Thymus (tissue), 11 donors: ENCODE measurements around the gene AKR1C8. TPM values are rescaled to one million over a fixed set of nuclear protein-coding genes. Genes with fewer than 3 reads are reported as not detected.
A peak's percentile ranks its signal among the peaks of the same experiment; 100 is the strongest.
"Not testable (repeated sequence)": the region's sequence is repeated elsewhere in the genome, so short reads cannot be mapped to it uniquely, and the experiment has no call there.

Experiments
- DNase-seq, 9 donors: peaks; one replicate each; pipeline ENCODE4 v3.0.0-alpha.2; 2013; ENCODE audit warnings: low spot score in 9 of 9, low read depth in 6 of 9, missing footprints in 1 of 9
- H3K27ac ChIP-seq, 2 donors: one replicate each; pipeline ENCODE4 v1.5.1; 2013; ENCODE audit warnings: control low read depth in 1 of 2, low read depth in 1 of 2, low read length in 1 of 2, mild to moderate bottlenecking in 1 of 2, moderate library complexity in 1 of 2
- H3K27me3 ChIP-seq, 2 donors: one replicate each; pipeline ENCODE4 v1.5.1; 2013; ENCODE audit warnings: low read length in 1 of 2; ENCODE audit not compliant: control insufficient read depth in 2 of 2, insufficient read depth in 1 of 2
- H3K36me3 ChIP-seq, 2 donors: one replicate each; pipeline ENCODE4 v1.5.1; 2013; ENCODE audit warnings: low read length in 1 of 2, mild to moderate bottlenecking in 1 of 2, moderate library complexity in 1 of 2; ENCODE audit not compliant: control insufficient read depth in 2 of 2, insufficient read depth in 2 of 2
- H3K4me1 ChIP-seq, 2 donors: one replicate each; pipeline ENCODE4 v1.5.1; 2013; ENCODE audit warnings: low read length in 2 of 2; ENCODE audit not compliant: control insufficient read depth in 2 of 2, insufficient read depth in 2 of 2
- H3K4me3 ChIP-seq, 2 donors: one replicate each; pipeline ENCODE4 v1.5.1; 2013; ENCODE audit warnings: low read length in 2 of 2, control low read depth in 1 of 2, mild to moderate bottlenecking in 1 of 2
- H3K9me3 ChIP-seq, 2 donors: one replicate each; pipeline ENCODE4 v1.5.1; 2013; ENCODE audit warnings: low read length in 1 of 2, mild to moderate bottlenecking in 1 of 2; ENCODE audit not compliant: control insufficient read depth in 2 of 2, insufficient read depth in 1 of 2
- WGBS: extraction: QIAGEN DNeasy Blood & Tissue Kit; methylation state at CpG from one replicate; pipeline ENCODE4 v1.1.7; 2013; 5-methylcytosine and 5-hydroxymethylcytosine counted together
- polyA plus RNA-seq: library from polyadenylated mRNA; stranded (reverse); fragments of 200-250 nt; gene quantifications from one replicate; pipeline ENCODE4 v1.2.3, GENCODE V29; 2013
- total RNA-seq: library from RNA; stranded (reverse); fragments of 120-200 nt; gene quantifications from one replicate; pipeline ENCODE4 v1.2.4, GENCODE V29; 2013
- donor health status: healthy.

Gene AKR1C8
- total and polyA plus RNA-seq, 2 donors, result 0.09 TPM

DNA sequence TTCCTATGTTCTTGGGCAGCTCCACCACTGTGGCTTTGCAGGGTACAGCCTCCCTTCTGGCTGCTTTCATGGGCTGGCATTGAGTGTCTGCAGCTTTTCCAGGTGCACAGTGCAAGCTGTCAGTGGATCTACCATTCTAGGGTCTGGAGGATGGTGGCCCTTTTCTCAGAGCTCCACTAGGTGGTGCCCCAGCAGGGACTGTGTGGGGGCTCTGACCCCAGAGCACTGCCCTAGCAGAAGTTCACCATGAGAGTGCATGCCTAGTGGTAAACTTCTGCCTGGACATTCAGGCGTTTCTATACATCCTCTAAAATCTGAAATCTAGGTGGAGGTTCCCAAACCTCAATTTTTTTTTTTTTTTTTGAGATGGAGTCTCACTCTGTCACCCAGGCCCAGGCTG is 25.3 kb upstream of the AKR1C8 start:
- peak in 1 of 9 donors; percentile 5 for DNase-seq
- H3K27me3 ChIP-seq, H3K36me3 ChIP-seq, H3K4me3 ChIP-seq, H3K4me1 ChIP-seq, H3K27ac ChIP-seq, H3K9me3 ChIP-seq: not testable (repeated sequence)
- WGBS, result 96% methylated on average over 1 of the region's 1 CpG

GRCh38 chr10:5209776-5210175 is 24.8 kb upstream of the AKR1C8 start:
- not testable (repeated sequence) for DNase-seq, H3K27me3 ChIP-seq, H3K36me3 ChIP-seq, H3K27ac ChIP-seq, H3K4me1 ChIP-seq, H3K9me3 ChIP-seq, H3K4me3 ChIP-seq
- WGBS, result 100% methylated on average over 1 of the region's 1 CpG

- Histone ChIP-seq H3K27me3 (no peaks in the 10 kb centered on the region), H3K9me3 (no peaks in the 10 kb centered on the region), H3K4me1 (no peaks in the 10 kb centered on the region), H3K36me3 (no peaks in the 10 kb centered on the region), H3K27ac (no peak overlapping the region), H3K4me3 (no peak overlapping the region)
- peak in 4 of 9 donors; percentile 4 to 43 (median 8) for DNase-seq
- 36% methylated on average over 6 of the region's 6 CpGs for WGBS
Measured at GRCh38 chr10:5206799-5207198, 21.8 kb upstream of the AKR1C8 start.

GRCh38 chr10:5199398-5199797 is 14.4 kb upstream of the AKR1C8 start:
- no peaks in the 10 kb centered on the region for H3K36me3 ChIP-seq
- no peaks in the 10 kb centered on the region for H3K4me1 ChIP-seq
- H3K27me3 ChIP-seq, result no peaks in the 10 kb centered on the region
- DNase-seq, result no peak
- 96% methylated on average over 8 of the region's 8 CpGs for WGBS
- no peak overlapping the region for H3K27ac ChIP-seq
- no peak overlapping the region for H3K4me3 ChIP-seq
- no peaks in the 10 kb centered on the region for H3K9me3 ChIP-seq

GRCh38 chr10:5198386-5198785 is 13.4 kb upstream of the AKR1C8 start:
- no peaks in the 10 kb centered on the region for H3K4me1 ChIP-seq
- no peaks in the 10 kb centered on the region for H3K9me3 ChIP-seq
- DNase-seq, result no peak
- 96% methylated on average over 3 of the region's 3 CpGs for WGBS
- H3K27ac ChIP-seq, result no peak overlapping the region
- no peak overlapping the region for H3K4me3 ChIP-seq
- no peaks in the 10 kb centered on the region for H3K27me3 ChIP-seq
- no peaks in the 10 kb centered on the region for H3K36me3 ChIP-seq

DNA sequence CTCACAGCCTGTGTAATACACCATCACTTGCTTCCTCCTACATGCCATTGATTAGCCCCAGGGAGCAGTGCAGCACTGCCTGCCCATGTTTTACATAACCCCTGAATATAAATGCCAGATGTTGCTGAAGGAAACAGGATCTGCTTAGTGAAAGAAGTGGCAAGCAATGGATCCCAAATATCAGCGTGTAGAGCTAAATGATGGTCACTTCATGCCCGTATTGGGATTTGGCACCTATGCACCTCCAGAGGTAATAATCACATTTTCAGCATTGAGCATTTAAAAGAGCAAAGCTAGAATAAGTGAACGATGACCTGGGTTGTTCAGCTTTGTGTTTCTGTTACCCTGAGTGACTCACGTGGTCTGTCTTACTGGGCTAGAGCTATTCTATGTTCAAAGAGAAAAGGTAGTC is 11.8 kb upstream of the AKR1C8 start, which contains the start of gene AKR1C4:
TSS of gene AKR1C4 (plus strand) at position 136 of the 412 bp plus-strand sequence. CDS start at position 167, 31 bp downstream.
- no peak within 1 kb of the TSS for H3K4me3 ChIP-seq
- no peak for DNase-seq
- WGBS, result 94% methylated on average over 4 of the region's 4 CpGs
- no peaks in the 10 kb centered on the region for H3K4me1 ChIP-seq
- no peaks in the 10 kb centered on the region for H3K9me3 ChIP-seq
- H3K27me3 ChIP-seq, result no peaks in the 10 kb centered on the region
- no peaks in the 10 kb centered on the region for H3K36me3 ChIP-seq
- H3K27ac ChIP-seq, result no peak within 1 kb of the TSS

DNA sequence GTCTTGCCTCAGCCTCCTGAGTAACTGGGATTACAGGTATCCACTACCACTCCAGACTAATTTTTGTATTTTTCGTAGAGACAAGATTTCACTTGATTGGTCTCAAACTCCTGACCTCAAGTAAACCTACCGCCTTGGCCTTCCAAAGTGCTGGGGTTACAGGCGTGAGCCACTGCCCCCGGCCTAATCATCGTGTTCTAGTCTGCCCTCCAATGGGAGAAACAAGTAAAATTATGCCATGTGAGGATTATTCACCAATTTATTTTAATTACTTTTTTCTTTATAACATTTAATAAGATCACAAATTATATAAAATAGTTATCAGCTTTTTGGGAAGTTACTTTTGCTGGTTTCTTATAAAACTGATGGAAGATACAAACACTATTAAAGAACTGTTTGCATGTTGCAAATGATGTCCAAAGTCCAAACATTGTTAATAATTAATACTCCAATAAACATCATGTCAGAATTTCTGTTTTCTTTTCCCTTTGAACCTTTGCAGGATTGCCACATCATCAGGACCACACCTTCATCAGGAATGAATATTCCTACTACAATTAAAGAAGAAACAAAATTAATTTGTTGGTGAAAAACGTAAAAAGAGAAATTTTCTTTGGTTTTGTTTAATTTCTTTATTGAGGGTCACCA is 10.9 kb upstream of the AKR1C8 start:
- Histone ChIP-seq H3K4me1 (no peaks in the 10 kb centered on the region), H3K27me3 (no peaks in the 10 kb centered on the region), H3K4me3 (no peak overlapping the region), H3K27ac (no peak overlapping the region), H3K9me3 (no peaks in the 10 kb centered on the region), H3K36me3 (no peaks in the 10 kb centered on the region)
- no peak for DNase-seq
- WGBS, result 90% methylated on average over 6 of the region's 6 CpGs

DNA sequence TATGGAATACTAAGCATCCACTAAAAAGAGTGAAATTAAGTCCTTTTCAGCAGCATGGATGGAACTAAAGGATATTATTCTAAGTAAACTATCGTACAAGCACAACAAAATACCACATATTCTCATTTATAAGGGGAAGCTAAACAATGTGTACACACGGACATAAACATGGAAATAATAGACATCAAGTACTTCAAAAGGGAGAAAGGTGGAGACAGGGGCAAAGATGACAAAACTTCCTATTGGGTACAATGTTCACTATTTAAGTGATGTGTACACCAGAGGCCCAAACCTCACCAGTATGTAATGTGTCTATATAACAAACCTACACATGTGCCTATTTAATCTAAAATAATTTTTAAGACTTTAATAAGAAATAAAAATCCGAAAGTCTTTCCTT is 9.5 kb upstream of the AKR1C8 start:
- WGBS, result 97% methylated on average over 3 of the region's 3 CpGs
- DNase-seq, result no peak
- H3K27ac ChIP-seq, result no peak overlapping the region

DNA sequence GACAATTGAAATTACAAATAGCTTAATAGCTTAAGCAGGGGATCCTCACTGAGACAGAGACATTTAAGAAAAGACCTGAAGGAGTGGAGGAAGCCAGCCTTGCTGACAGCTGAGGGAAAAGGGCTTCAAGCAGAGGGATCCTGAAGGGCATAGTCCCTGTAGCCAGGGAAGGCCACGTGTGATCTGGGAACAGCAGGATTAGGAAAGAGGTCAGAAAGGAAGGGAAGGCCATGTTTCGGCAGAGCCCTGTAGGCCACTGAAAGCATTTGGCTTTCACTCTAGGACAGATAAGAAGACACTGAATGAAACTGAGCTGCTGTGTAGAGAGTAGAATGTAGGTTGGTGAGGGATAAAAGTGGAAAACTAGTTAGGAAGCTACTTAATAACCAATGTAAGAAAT is 3.4 kb upstream of the AKR1C8 start:
- H3K4me3 ChIP-seq, result no peak overlapping the region
- H3K36me3 ChIP-seq, result no peaks in the 10 kb centered on the region
- H3K4me1 ChIP-seq, result no peaks in the 10 kb centered on the region
- 92% methylated on average over 2 of the region's 2 CpGs for WGBS
- no peak overlapping the region for H3K27ac ChIP-seq
- DNase-seq, result no peak
- H3K9me3 ChIP-seq, result no peaks in the 10 kb centered on the region
- no peaks in the 10 kb centered on the region for H3K27me3 ChIP-seq

More for the DNA sequence above, 9.5 kb upstream of the AKR1C8 start:
- no peaks in the 10 kb centered on the region for H3K36me3 ChIP-seq
- no peaks in the 10 kb centered on the region for H3K4me1 ChIP-seq
- no peak overlapping the region for H3K4me3 ChIP-seq
- H3K9me3 ChIP-seq, result no peaks in the 10 kb centered on the region
- H3K27me3 ChIP-seq, result no peaks in the 10 kb centered on the region
